Tibial artery (tissue), 4 donors: ENCODE results near the gene SMARCA4.

ENCODE experiments used
- DNase-seq, 2 donors: peaks; one replicate each; pipeline ENCODE4 v3.0.0-alpha.2; 2019
- H3K27ac ChIP-seq, 2 donors: fragments of 200-600 bp; sonication (generic) in 1 of 2; 1 replicate in 1 of 2; 2 replicates in 1 of 2; pipeline ENCODE4 v1.5.1; 2018 to 2019; ENCODE audit warnings: mild to moderate bottlenecking in 1 of 2
- H3K27me3 ChIP-seq, 2 donors: fragments of 200-600 bp; sonication (generic) in 1 of 2; one replicate each; pipeline versions ENCODE4 v1.5.1 to v1.6.0; 2016 to 2019
- H3K36me3 ChIP-seq, 3 donors: fragments of 200-600 bp; sonication (generic) in 2 of 3; one replicate each; pipeline ENCODE4 v1.5.1; 2016 to 2019; ENCODE audit warnings: mild to moderate bottlenecking in 2 of 3
- H3K4me1 ChIP-seq, 4 donors: fragments of 200-600 bp; sonication (generic) in 2 of 4; 1 replicate in 3 of 4; 2 replicates in 1 of 4; pipeline ENCODE4 v1.5.1; 2016 to 2019
- H3K4me3 ChIP-seq, 2 donors: fragments of 200-600 bp; sonication (generic) in 1 of 2; 1 replicate in 1 of 2; 2 replicates in 1 of 2; pipeline ENCODE4 v1.5.1; 2018 to 2019; ENCODE audit warnings: mild to moderate bottlenecking in 2 of 2
- H3K9me3 ChIP-seq, 3 donors: fragments of 200-600 bp; sonication (generic) in 1 of 3; one replicate each; pipeline ENCODE4 v1.5.1; 2016 to 2019
- CTCF ChIP-seq, 2 experiments: fragments of 200-600 bp in 1 of 2; fragments of 450-650 bp in 1 of 2; IDR thresholded peaks; one replicate each; pipeline ENCODE4 v1.5.1; 2017 to 2019; ENCODE audit warnings: antibody characterized with exemption in 2 of 2, mild to moderate bottlenecking in 1 of 2, moderate library complexity in 1 of 2
- intact Hi-C: fragments of 100-400 bp; cut with DNase I; formaldehyde crosslinking; loops from one replicate; pipeline ENCODE4 v1.15.0; 2023; ENCODE audit warnings: low total_unique reads

SMARCA4 gene

GRCh38 chr19:11061952-11062351, 101.1 kb downstream of the SMARCA4 start:
- Histone ChIP-seq H3K36me3 (peaks cover 0 to 73% (median 42%) of the 10 kb centered on the region in 3 donors), H3K4me1 (peaks cover 0 to 6% (median 2%) of the 10 kb centered on the region in 4 donors), H3K27ac (no peak overlapping the region), H3K9me3 (no peaks in the 10 kb centered on the region), H3K27me3 (no peaks in the 10 kb centered on the region), H3K4me3 (no peak overlapping the region)
- intact Hi-C loops, result no loop called here
- no peak for TF ChIP-seq CTCF (IDR thresholded peaks at IDR 0.05)
- no peak for DNase-seq

GRCh38 chr19:11063434-11063833, 102.6 kb downstream of the SMARCA4 start:
- peaks cover 0 to 72% (median 43%) of the 10 kb centered on the region in 3 donors for H3K36me3 ChIP-seq

GRCh38 chr19:11064831-11065303, 104.0 kb downstream of the SMARCA4 start:
- no peak overlapping the region for H3K4me3 ChIP-seq
- intact Hi-C loops, result no loop called here
- DNase-seq, result no peak
- no peak for TF ChIP-seq CTCF (IDR thresholded peaks at IDR 0.05)
- no peaks in the 10 kb centered on the region for H3K9me3 ChIP-seq
- no peaks in the 10 kb centered on the region for H3K27me3 ChIP-seq
- peaks cover 0 to 59% (median 33%) of the 10 kb centered on the region in 3 donors for H3K36me3 ChIP-seq
- H3K4me1 ChIP-seq, result peaks cover 0 to 6% (median 2%) of the 10 kb centered on the region in 4 donors
- H3K27ac ChIP-seq, result no peak overlapping the region

More at GRCh38 chr19:11063434-11063833, 102.6 kb downstream of the SMARCA4 start:
- Histone ChIP-seq H3K4me1 (peaks cover 0 to 6% (median 2%) of the 10 kb centered on the region in 4 donors), H3K9me3 (no peaks in the 10 kb centered on the region), H3K4me3 (no peak overlapping the region), H3K27ac (no peak overlapping the region), H3K27me3 (no peaks in the 10 kb centered on the region)
- intact Hi-C loops, result no loop called here
- TF ChIP-seq CTCF (IDR thresholded peaks at IDR 0.05), result no peak
- no peak for DNase-seq

- Histone ChIP-seq H3K4me1 (peaks cover 0 to 4% (median 2%) of the 10 kb centered on the region in 4 donors), H3K36me3 (peaks cover 0 to 46% (median 23%) of the 10 kb centered on the region in 3 donors), H3K27ac (no peak overlapping the region), H3K4me3 (no peak overlapping the region), H3K9me3 (no peaks in the 10 kb centered on the region), H3K27me3 (no peaks in the 10 kb centered on the region)
- no peak for TF ChIP-seq CTCF (IDR thresholded peaks at IDR 0.05)
- no peak for DNase-seq
- intact Hi-C loops, result no loop called here
These were observed 105.5 kb downstream of the SMARCA4 start for GRCh38 chr19:11066326-11066725.

GRCh38 chr19:11067356-11068113, 106.7 kb downstream of the SMARCA4 start:
- no peak for DNase-seq
- Histone ChIP-seq H3K27ac (no peak overlapping the region), H3K4me1 (no peaks in the 10 kb centered on the region), H3K36me3 (peaks cover 0 to 34% (median 16%) of the 10 kb centered on the region in 3 donors), H3K9me3 (no peaks in the 10 kb centered on the region), H3K27me3 (no peaks in the 10 kb centered on the region), H3K4me3 (no peak overlapping the region)
- intact Hi-C loops, result no loop called here
- no peak for TF ChIP-seq CTCF (IDR thresholded peaks at IDR 0.05)
